HG03103 (cell line): ENCODE data around the gene RTKN2.

Source experiments
- ATAC-seq: cut with Tn5 transposase; IDR thresholded peaks from one replicate; pipeline ENCODE4 v1.9.1; 2021; ENCODE audit warnings: low read depth; ENCODE audit not compliant: unreplicated experiment

The RTKN2 gene

GRCh38 chr10:62231371-62231770, 37.3 kb downstream of the RTKN2 start:
- ATAC-seq, result no peak

DNA sequence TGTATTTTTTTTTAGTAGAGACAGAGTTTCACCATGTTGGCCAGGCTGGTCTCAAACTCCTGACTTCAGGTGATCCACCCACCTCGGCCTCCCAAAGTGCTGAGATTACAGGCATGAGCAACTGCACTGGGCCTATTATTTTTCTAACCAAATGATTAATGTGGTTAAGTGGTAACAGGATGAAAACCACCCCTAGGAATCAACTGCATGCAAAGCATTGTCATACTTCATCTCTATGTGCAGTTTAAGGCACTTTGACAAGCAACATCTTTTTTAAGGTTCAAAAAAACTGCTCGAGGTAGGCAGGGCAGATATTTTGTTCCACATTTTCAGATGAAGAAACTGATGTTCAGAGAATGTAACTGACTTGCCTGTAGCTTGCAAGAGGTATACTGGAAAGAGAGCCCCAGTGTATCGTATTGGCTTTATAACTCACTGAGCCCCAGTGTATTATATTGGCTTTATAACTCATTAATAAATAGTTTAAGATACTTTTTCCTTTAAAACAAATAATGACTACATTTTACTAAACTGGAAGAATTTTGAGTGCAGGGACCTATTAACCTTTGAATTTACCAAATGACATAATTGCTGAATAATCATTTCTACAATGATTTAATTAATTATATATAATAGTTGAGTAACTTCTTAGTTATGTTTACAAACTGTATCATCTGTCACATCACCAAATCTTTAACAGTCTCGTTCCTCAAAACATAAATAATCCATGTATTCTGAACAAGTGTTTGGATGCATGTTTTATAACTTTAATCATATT, 38.1 kb downstream of the RTKN2 start:
- no peak for ATAC-seq

- ATAC-seq, result no peak
These were observed 43.3 kb downstream of the RTKN2 start for GRCh38 chr10:62225362-62225761.

GRCh38 chr10:62224606-62225005, 44.0 kb downstream of the RTKN2 start:
- no peak for ATAC-seq

- ATAC-seq, result no peak
These were observed 51.0 kb downstream of the RTKN2 start for GRCh38 chr10:62217683-62218082.

- no peak for ATAC-seq
These were observed 54.2 kb downstream of the RTKN2 start for GRCh38 chr10:62214364-62214874.

GRCh38 chr10:62205750-62206399, 62.8 kb downstream of the RTKN2 start:
- ATAC-seq, result no peak

GRCh38 chr10:62199584-62199983, 69.1 kb downstream of the RTKN2 start:
- no peak for ATAC-seq

DNA sequence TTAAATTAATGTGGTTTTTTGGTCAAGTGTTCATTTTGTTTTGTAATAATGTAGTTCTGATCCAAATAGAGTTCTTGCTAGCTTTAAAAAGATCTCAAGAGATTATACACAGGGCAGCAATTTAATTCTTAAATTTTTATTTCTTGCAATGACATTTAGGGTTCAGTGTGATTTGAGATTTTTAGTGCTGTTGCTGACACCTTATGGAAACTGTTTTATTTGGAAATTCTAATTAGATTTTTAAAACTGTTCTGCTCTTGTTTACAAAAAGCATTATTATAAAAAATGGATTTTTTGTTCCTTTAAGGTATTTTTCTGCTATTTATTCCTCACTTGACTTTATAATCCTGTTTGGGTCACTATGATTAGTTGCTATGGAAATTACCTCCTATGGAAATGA, 72.1 kb downstream of the RTKN2 start:
- no peak for ATAC-seq

GRCh38 chr10:62195675-62195926, 73.0 kb downstream of the RTKN2 start:
- no peak for ATAC-seq

DNA sequence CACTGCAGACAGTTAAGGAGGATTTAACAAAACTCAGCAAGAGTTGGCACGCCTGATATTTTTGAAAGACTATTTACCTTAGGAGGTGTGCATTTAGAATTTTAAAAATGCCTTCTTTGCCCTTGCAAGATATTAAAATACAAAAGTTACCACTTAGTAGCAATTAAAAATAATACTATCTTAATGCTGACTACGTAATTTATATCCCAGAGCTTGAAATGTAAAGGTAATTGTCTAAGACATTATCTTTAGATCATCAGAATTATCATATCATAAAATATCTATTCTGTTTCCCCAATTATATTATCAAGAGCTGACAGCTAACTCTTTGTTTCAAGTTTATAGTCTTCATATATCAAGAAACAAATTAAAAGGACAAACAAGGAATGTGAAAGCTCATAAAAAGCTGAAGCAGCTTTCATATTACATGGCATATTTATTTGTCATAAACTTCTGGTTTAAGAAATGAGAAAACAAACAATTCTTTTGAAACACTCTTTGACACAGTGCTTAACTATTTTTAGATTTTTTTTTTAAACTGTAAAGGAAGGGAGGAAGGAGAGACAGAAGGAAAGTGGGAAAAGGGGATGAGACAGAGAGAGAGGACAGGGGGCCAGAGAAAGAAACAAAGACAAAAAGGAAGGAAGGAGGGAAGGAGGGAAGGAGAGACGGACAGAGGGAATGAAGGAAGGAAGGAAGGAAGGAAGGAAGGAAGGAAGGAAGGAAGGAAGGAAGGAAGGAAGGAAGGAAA, 73.5 kb downstream of the RTKN2 start:
- ATAC-seq, result no peak

DNA sequence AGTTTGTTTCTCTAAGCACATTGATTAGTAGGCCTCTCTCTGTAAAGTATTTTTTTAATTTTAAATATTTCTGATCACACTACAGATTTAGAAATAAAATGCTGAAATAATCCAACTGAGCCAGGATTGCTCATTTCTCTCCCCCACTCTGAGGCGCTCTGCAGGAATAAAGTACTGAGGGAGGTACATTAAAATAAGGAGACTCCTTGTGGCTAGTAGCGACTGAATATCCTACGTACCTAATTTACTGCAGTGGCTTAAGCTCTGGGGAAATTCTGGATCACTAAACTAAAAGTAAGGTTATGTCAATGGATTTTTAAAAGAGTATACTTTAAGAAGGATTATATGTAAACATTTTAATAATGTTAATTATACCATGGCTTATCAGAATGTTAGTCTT, 75.2 kb downstream of the RTKN2 start:
- no peak for ATAC-seq

- no peak for ATAC-seq
These were observed 79.5 kb downstream of the RTKN2 start for GRCh38 chr10:62189131-62189530.

DNA sequence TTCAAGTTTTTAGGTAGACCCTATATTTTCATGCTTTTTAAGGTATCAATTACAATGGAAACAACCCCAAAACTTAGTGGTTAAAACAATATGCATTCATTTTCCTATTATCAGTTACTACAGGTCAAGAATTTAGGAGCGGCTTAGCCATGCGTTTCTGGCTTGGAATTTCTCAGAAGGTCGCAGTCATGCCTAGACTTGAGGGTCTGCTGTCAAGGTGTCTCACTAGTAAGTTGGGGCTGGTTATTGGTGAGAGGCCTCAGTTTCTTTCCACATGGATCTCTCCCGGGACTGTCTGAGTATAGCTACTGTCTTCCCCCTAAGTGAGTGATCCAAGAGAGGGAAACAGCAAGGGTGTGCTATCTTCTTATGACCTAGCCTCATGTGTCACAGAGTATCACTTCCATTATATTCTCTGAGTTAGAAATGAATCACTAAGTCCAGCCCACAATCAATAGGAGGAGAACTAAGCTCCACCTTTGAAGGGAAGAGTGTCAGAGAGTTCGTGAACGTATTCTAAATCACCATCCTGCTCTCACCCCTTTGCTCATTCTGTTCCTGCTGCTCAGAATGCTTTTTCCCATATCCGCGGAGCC, 80.5 kb downstream of the RTKN2 start:
- ATAC-seq, result no peak

GRCh38 chr10:62186999-62187675, 81.5 kb downstream of the RTKN2 start:
- no peak for ATAC-seq

DNA sequence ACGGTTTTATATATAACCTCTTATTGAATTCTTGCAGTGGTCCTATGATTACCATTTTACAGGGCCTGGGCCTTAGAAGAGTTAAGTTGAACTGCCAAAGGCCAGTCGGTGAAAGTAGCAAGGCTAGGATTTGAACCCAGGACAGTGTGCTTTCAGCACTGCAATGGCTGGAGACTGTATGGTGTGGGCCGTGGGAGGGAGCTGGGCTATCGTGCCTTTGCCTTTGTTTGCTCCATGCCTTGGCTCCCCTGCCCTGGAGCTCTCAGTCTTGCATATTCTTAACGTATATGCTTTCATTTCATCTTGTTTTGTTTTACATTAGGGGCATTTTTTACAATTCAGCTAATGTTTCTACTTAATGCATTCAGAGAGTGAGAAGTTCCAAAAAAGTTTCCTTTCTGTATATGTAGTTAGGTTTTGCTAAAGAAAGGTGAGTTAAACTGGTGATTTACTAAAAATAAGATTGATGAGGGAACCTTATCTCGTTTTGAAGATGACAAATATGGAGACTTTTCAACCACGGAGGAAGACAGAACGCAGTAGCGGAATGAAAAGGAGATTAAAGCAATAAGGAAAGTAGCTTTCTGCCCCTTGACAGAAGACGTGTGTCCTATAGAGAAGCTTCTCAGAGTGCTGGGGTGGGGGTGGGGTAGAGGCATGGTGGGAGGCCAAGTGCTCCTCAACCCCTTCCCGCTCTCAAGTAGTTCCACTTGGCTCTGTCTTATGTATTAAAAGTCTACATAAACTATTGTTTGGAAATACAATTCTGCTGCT, 82.5 kb downstream of the RTKN2 start:
- no peak for ATAC-seq

- ATAC-seq, result no peak
These were observed 84.5 kb downstream of the RTKN2 start for GRCh38 chr10:62183857-62184795.

- ATAC-seq, result peak; percentile 81
These were observed 85.2 kb downstream of the RTKN2 start for GRCh38 chr10:62183442-62183841.

GRCh38 chr10:62182595-62182994, 86.0 kb downstream of the RTKN2 start:
- ATAC-seq, result no peak
